CD4-positive, alpha-beta T cell treated with Interleukin-15 for 1 hour (primary cell): Measurements from ENCODE around the gene ACTN3.
"Not testable (repeated sequence)": the region's sequence is repeated elsewhere in the genome, so short reads cannot be mapped to it uniquely, and the experiment has no call there.

Source experiments
- DNase-seq: peaks from one replicate; pipeline ENCODE4 v3.0.0-alpha.2; 2020

ACTN3 gene

GRCh38 chr11:66566221-66566620, 19.5 kb downstream of the ACTN3 start:
- DNase-seq: no peak

- no peak for DNase-seq
These were observed 21.1 kb downstream of the ACTN3 start for GRCh38 chr11:66567787-66568123.

- DNase-seq: peak; percentile 77
These were observed 21.6 kb downstream of the ACTN3 start, which contains the start of gene CTSF for GRCh38 chr11:66568124-66568916. CTSF (minus strand) TSS chr11:66568606; CDS start chr11:66568486, 120 bp downstream.

GRCh38 chr11:66569076-66569475, 22.4 kb downstream of the ACTN3 start:
- DNase-seq: no peak

GRCh38 chr11:66570079-66570849, 23.6 kb downstream of the ACTN3 start:
- no peak for DNase-seq

- DNase-seq: no peak
These were observed 24.1 kb downstream of the ACTN3 start for GRCh38 chr11:66570850-66571180.

- peak; percentile 72 for DNase-seq
These were observed 32.4 kb downstream of the ACTN3 start for GRCh38 chr11:66579017-66579606.

- DNase-seq: no peak
These were observed 34.1 kb downstream of the ACTN3 start for GRCh38 chr11:66580803-66581202.

GRCh38 chr11:66581261-66581660, 34.6 kb downstream of the ACTN3 start:
- DNase-seq: no peak

GRCh38 chr11:66582565-66583147, 36.0 kb downstream of the ACTN3 start:
- DNase-seq: not testable (repeated sequence)

GRCh38 chr11:66585447-66585846, 38.7 kb downstream of the ACTN3 start:
- not testable (repeated sequence) for DNase-seq

GRCh38 chr11:66586136-66586535, 39.4 kb downstream of the ACTN3 start:
- no peak for DNase-seq

GRCh38 chr11:66589315-66589714, 42.6 kb downstream of the ACTN3 start:
- DNase-seq: not testable (repeated sequence)

GRCh38 chr11:66589996-66590675, 43.4 kb downstream of the ACTN3 start:
- no peak for DNase-seq

- no peak for DNase-seq
These were observed 44.5 kb downstream of the ACTN3 start for GRCh38 chr11:66591175-66591574.

GRCh38 chr11:66592457-66593302, 46.0 kb downstream of the ACTN3 start, which contains the start of the genes CCDC87 and CCS:
CCDC87 (minus strand) TSS chr11:66593063; CDS start chr11:66593015, 48 bp downstream.
CCS (plus strand) TSS chr11:66593185; CDS start chr11:66593262, 77 bp downstream.
- peak; percentile 99 for DNase-seq

GRCh38 chr11:66593303-66593635, 46.6 kb downstream of the ACTN3 start:
- DNase-seq: no peak

GRCh38 chr11:66593650-66594049, 46.9 kb downstream of the ACTN3 start:
- DNase-seq: no peak

GRCh38 chr11:66595245-66595904, 48.7 kb downstream of the ACTN3 start:
- no peak for DNase-seq

- no peak for DNase-seq
These were observed 52.3 kb downstream of the ACTN3 start for GRCh38 chr11:66598993-66599392.

- no peak for DNase-seq
These were observed 53.5 kb downstream of the ACTN3 start for GRCh38 chr11:66600219-66600618.
